Vagina (tissue), 2 donors: ENCODE results near the gene ATP4A. TPM values are rescaled to one million over a fixed set of nuclear protein-coding genes. Genes with fewer than 3 reads are reported as not detected.

Experiments used
- DNase-seq, 2 donors: peaks; one replicate each; pipeline ENCODE4 v3.0.0-alpha.2; 2017; ENCODE audit errors: extremely low spot score in 2 of 2
- H3K27ac ChIP-seq: fragments of 200-600 bp; sonication (generic); one replicate; pipeline ENCODE4 v1.5.1; 2019
- H3K27me3 ChIP-seq: fragments of 200-600 bp; sonication (generic); one replicate; pipeline ENCODE4 v1.5.1; 2019
- H3K36me3 ChIP-seq, 2 donors: fragments of 200-600 bp; sonication (generic); one replicate each; pipeline ENCODE4 v1.5.1; 2017 to 2019
- H3K4me1 ChIP-seq: fragments of 200-600 bp; sonication (generic); one replicate; pipeline ENCODE4 v1.5.1; 2019
- H3K4me3 ChIP-seq, 2 donors: fragments of 200-600 bp; sonication (generic); 1 replicate in 1 of 2; 2 replicates in 1 of 2; pipeline ENCODE4 v1.5.1; 2016 to 2019
- H3K9me3 ChIP-seq: fragments of 200-600 bp; sonication (generic); one replicate; pipeline ENCODE4 v1.5.1; 2019
- POLR2A ChIP-seq, 2 donors: fragments of 450-650 bp; IDR thresholded peaks; one replicate each; pipeline ENCODE4 v1.6.1; 2017; ENCODE audit warnings: antibody characterized with exemption in 2 of 2, mild to moderate bottlenecking in 2 of 2, moderate library complexity in 2 of 2
- POLR2AphosphoS5 ChIP-seq, 2 donors: sonication (generic); formaldehyde crosslinking; IDR thresholded peaks; one replicate each; pipeline ENCODE4 v1.9.0; 2017; ENCODE audit warnings: antibody characterized with exemption in 2 of 2, mild to moderate bottlenecking in 2 of 2, low read depth in 1 of 2; ENCODE audit not compliant: insufficient read depth in 1 of 2
- intact Hi-C: fragments of 100-400 bp; cut with DNase I; formaldehyde crosslinking; loops from one replicate; pipeline ENCODE4 v1.15.1; 2023
- total RNA-seq: library from RNA; depleted of rRNA; stranded (reverse); fragments of >200 nt; gene quantifications from one replicate; pipeline ENCODE4 v1.2.3, GENCODE V29; 2016
- TF ChIP-seq, protein P1 (sequence below), 3 experiments: fragments of 450-650 bp in 2 of 3; fragments of 200-600 bp in 1 of 3; sonication (generic) in 1 of 3; IDR thresholded peaks; one replicate each; pipeline ENCODE4 v1.5.1; 2017 to 2019; ENCODE audit warnings: antibody characterized with exemption in 3 of 3, mild to moderate bottlenecking in 2 of 3, moderate library complexity in 2 of 3

ATP4A gene
- total RNA-seq, 1 donor from 2014 or later = not detected

- Histone ChIP-seq H3K4me3 (no peak overlapping the region), H3K27me3 (no peaks in the 10 kb centered on the region), H3K4me1 (no peaks in the 10 kb centered on the region), H3K36me3 (no peaks in the 10 kb centered on the region), H3K9me3 (no peaks in the 10 kb centered on the region), H3K27ac (no peak overlapping the region)
- TF ChIP-seq POLR2AphosphoS5 (IDR thresholded peaks at IDR 0.05; ENCODE audit: insufficient read depth in 1 of 2, low read depth in 1 of 2) (no peak), POLR2A (IDR thresholded peaks at IDR 0.05) (no peak)
- TF ChIP-seq, protein P1, sequence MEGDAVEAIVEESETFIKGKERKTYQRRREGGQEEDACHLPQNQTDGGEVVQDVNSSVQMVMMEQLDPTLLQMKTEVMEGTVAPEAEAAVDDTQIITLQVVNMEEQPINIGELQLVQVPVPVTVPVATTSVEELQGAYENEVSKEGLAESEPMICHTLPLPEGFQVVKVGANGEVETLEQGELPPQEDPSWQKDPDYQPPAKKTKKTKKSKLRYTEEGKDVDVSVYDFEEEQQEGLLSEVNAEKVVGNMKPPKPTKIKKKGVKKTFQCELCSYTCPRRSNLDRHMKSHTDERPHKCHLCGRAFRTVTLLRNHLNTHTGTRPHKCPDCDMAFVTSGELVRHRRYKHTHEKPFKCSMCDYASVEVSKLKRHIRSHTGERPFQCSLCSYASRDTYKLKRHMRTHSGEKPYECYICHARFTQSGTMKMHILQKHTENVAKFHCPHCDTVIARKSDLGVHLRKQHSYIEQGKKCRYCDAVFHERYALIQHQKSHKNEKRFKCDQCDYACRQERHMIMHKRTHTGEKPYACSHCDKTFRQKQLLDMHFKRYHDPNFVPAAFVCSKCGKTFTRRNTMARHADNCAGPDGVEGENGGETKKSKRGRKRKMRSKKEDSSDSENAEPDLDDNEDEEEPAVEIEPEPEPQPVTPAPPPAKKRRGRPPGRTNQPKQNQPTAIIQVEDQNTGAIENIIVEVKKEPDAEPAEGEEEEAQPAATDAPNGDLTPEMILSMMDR (IDR thresholded peaks at IDR 0.05) = no peak
- intact Hi-C loops = no loop called here
- DNase-seq = no peak
Observed at GRCh38 chr19:35566738-35567137, 3.3 kb upstream of the ATP4A start.

DNA sequence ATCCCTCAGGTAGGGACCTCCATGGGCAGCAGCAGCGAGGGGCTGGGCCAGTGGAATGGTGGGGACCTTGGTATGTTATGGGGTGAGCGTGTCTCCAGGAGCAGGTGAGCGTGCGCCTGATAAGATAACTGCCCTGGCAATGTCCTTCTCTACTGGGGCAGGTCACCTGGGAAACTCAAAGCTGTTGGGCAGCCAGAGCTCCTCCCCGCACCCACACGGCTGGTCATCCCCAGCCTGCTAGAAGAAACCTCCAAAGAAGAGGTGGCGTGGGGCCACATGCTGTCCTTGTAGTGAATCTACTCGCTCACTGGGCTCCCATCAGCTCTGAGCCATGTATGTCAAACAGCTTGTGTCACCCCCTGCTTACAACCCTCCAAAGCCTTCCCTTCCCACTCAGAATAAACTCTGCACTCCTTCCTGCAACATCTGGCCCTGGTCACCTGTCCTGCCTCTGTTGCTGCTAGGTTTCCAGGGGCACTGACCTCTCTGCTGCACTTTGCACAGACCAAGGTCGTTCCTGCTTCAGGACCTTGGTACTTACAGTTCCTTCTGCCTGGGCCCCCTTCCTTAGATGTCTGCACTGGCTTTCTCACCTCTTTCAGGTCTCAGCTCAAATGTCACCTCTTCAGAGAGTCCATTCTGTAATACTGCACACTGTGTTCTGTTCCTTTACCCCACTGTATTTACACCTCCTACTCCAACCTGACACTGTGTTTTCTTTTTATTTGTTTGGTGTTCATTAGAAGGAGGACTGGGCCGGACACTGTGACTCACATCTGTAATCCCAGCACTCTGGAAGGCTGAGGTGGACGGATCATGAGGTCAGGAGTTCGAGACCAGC is 1.8 kb upstream of the ATP4A start:
- intact Hi-C loops = no loop called here
- Histone ChIP-seq H3K9me3 (no peaks in the 10 kb centered on the region), H3K4me1 (no peaks in the 10 kb centered on the region), H3K4me3 (no peak overlapping the region), H3K36me3 (no peaks in the 10 kb centered on the region), H3K27ac (no peak overlapping the region), H3K27me3 (no peaks in the 10 kb centered on the region)
- TF ChIP-seq, protein P1 (IDR thresholded peaks at IDR 0.05) = no peak
- TF ChIP-seq POLR2A (IDR thresholded peaks at IDR 0.05) = no peak
- TF ChIP-seq POLR2AphosphoS5 (IDR thresholded peaks at IDR 0.05; ENCODE audit: insufficient read depth in 1 of 2, low read depth in 1 of 2) = no peak
- no peak for DNase-seq

DNA sequence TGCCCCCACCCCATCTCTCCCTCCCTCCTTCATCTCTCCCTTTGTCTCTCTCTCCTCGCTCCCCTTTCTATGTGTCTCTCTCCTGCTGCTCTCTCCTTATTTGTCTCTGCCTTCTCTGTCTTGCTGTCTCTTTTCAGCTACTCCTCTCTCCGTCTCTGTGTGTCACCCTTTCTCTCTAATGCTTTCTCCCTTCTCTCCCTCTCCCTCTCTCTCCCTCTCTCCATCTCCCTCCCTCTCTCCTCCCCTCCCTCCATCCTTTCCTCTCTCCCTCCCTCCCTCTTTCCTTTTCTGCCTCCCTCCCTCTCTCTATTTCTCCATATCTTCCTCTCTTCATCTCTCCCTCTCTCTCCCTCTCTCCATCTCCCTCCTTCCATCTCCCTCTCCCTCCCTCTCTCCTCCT is 682 bp downstream of the ATP4A start:
- Histone ChIP-seq H3K36me3 (no peaks in the 10 kb centered on the region), H3K27me3 (no peaks in the 10 kb centered on the region), H3K27ac (no peak overlapping the region), H3K9me3 (no peaks in the 10 kb centered on the region), H3K4me1 (peaks cover 9% of the 10 kb centered on the region), H3K4me3 (no peak overlapping the region)
- intact Hi-C loops = no loop called here
- DNase-seq = no peak
- TF ChIP-seq, protein P1 (IDR thresholded peaks at IDR 0.05) = no peak
- TF ChIP-seq POLR2A (IDR thresholded peaks at IDR 0.05) = no peak
- no peak for TF ChIP-seq POLR2AphosphoS5 (IDR thresholded peaks at IDR 0.05; ENCODE audit: insufficient read depth in 1 of 2, low read depth in 1 of 2)

GRCh38 chr19:35562336-35562735 is 1.1 kb downstream of the ATP4A start:
- Histone ChIP-seq H3K4me3 (no peak overlapping the region), H3K4me1 (peaks cover 13% of the 10 kb centered on the region), H3K27me3 (no peaks in the 10 kb centered on the region), H3K9me3 (no peaks in the 10 kb centered on the region), H3K36me3 (no peaks in the 10 kb centered on the region), H3K27ac (no peak overlapping the region)
- intact Hi-C loops = no loop called here
- no peak for DNase-seq
- TF ChIP-seq, protein P1 (IDR thresholded peaks at IDR 0.05) = no peak
- TF ChIP-seq POLR2AphosphoS5 (IDR thresholded peaks at IDR 0.05; ENCODE audit: insufficient read depth in 1 of 2, low read depth in 1 of 2) (no peak), POLR2A (IDR thresholded peaks at IDR 0.05) (no peak)

DNA sequence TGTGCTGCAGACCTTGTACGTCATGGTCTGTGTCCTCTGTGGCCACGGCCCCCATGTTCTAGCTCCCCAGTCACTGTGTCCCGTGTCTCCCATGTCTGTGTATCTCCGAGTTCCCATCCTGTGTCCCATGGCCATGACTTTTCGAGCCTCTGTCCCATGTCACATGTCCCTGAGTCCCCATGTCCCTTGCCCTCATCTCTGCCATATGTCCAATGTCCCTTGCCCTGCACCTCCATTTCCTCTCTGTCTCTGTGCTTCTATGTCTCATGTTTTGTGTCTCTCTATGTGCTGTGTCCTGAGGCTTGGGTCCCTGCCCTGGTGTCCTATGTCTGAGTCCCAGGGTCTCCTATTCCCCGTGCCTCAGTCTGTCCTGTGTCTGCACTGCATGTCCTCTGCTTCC is 2.0 kb downstream of the ATP4A start:
- DNase-seq = no peak
- H3K27me3 ChIP-seq = no peaks in the 10 kb centered on the region
- intact Hi-C loops = no loop called here

More for the DNA sequence above, 2.0 kb downstream of the ATP4A start:
- TF ChIP-seq POLR2A (IDR thresholded peaks at IDR 0.05) = no peak
- no peak for TF ChIP-seq POLR2AphosphoS5 (IDR thresholded peaks at IDR 0.05; ENCODE audit: insufficient read depth in 1 of 2, low read depth in 1 of 2)
- TF ChIP-seq, protein P1 (IDR thresholded peaks at IDR 0.05) = no peak
- H3K36me3 ChIP-seq = no peaks in the 10 kb centered on the region
- no peak overlapping the region for H3K27ac ChIP-seq
- no peaks in the 10 kb centered on the region for H3K9me3 ChIP-seq
- H3K4me3 ChIP-seq = no peak overlapping the region
- H3K4me1 ChIP-seq = peaks cover 13% of the 10 kb centered on the region
